ENCODE measurements around the gene ANTXR1.

DNA sequence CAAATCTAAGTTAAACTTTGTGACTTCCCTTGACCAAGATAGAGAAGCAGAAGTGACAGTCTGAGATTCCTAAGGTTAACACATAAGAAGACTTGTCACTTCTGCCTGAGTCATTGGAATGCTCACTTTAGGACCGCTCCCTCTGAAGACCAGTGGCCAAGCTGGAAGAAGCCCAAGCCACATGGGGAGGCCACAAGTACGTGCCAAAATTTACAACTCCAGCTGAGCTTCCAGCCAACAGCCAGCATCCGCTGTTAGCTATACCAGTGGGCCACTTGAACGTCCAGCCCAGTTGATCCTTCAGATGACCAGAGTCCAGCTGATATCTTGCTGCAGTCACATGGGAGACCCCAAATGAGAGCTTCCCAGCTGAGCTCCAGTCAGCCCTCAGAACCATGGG is 18.1 kb upstream of the ANTXR1 start:
- TF ChIP-seq, protein P1, sequence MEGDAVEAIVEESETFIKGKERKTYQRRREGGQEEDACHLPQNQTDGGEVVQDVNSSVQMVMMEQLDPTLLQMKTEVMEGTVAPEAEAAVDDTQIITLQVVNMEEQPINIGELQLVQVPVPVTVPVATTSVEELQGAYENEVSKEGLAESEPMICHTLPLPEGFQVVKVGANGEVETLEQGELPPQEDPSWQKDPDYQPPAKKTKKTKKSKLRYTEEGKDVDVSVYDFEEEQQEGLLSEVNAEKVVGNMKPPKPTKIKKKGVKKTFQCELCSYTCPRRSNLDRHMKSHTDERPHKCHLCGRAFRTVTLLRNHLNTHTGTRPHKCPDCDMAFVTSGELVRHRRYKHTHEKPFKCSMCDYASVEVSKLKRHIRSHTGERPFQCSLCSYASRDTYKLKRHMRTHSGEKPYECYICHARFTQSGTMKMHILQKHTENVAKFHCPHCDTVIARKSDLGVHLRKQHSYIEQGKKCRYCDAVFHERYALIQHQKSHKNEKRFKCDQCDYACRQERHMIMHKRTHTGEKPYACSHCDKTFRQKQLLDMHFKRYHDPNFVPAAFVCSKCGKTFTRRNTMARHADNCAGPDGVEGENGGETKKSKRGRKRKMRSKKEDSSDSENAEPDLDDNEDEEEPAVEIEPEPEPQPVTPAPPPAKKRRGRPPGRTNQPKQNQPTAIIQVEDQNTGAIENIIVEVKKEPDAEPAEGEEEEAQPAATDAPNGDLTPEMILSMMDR (conservative IDR thresholded peaks at IDR 0.05), result no peak
- no peak for TF ChIP-seq ZFX (IDR thresholded peaks at IDR 0.05)

Data from C4-2B (cell line).